Astrocyte (in vitro differentiated cells and primary cell): ENCODE data around the gene EFTUD2. TPM values are rescaled to one million over a fixed set of nuclear protein-coding genes. Genes with fewer than 3 reads are reported as not detected.

Experiments
- DNase-seq: peaks from one replicate; pipeline ENCODE4 v3.0.0-alpha.2; 2010; ENCODE audit warnings: low read depth
- FAIRE-seq: peaks from 2 replicates; lab custom pipeline; 2011; peaks lifted over from hg19 to GRCh38; lab: Jason Lieb, UNC
- H2AFZ ChIP-seq: 2 replicates; pipeline ENCODE4 v1.6.0; 2012; ENCODE audit warnings: low read depth, low read length, inconsistent platforms
- H3K27ac ChIP-seq: 2 replicates; pipeline ENCODE4 v1.5.1; 2011; ENCODE audit warnings: low read depth, low read length, inconsistent platforms
- H3K27me3 ChIP-seq: 2 replicates; pipeline ENCODE4 v1.6.0; 2011; ENCODE audit warnings: low read length, inconsistent platforms; ENCODE audit not compliant: insufficient read depth
- H3K36me3 ChIP-seq: 2 replicates; pipeline ENCODE4 v1.5.1; 2011; ENCODE audit warnings: low read length, inconsistent platforms; ENCODE audit not compliant: insufficient read depth
- H3K4me1 ChIP-seq: 2 replicates; pipeline ENCODE4 v1.5.1; 2011; ENCODE audit warnings: low read length, inconsistent platforms; ENCODE audit not compliant: insufficient read depth
- H3K4me2 ChIP-seq: 2 replicates; pipeline ENCODE4 v1.6.0; 2012; ENCODE audit warnings: low read length, inconsistent platforms
- H3K4me3 ChIP-seq: 2 replicates; pipeline ENCODE4 v1.5.1; 2011; ENCODE audit warnings: low read depth, mild to moderate bottlenecking, low read length, inconsistent platforms; ENCODE audit not compliant: insufficient read depth
- H3K79me2 ChIP-seq: 2 replicates; pipeline ENCODE4 v1.6.0; 2012; ENCODE audit warnings: mild to moderate bottlenecking, low read length, inconsistent platforms; ENCODE audit not compliant: insufficient read depth
- H3K9ac ChIP-seq: 2 replicates; pipeline ENCODE4 v1.6.0; 2012; ENCODE audit warnings: mild to moderate bottlenecking, low read length, inconsistent platforms
- H3K9me3 ChIP-seq: 2 replicates; pipeline ENCODE4 v1.5.1; 2012; ENCODE audit warnings: low read depth, mild to moderate bottlenecking, low read length, inconsistent platforms; ENCODE audit not compliant: insufficient read depth
- H4K20me1 ChIP-seq: 2 replicates; pipeline ENCODE4 v1.6.0; 2012; ENCODE audit warnings: low read length, inconsistent platforms; ENCODE audit not compliant: insufficient read depth
- H3K27ac Mint-ChIP-seq: one replicate; pipeline ENCODE4 v1.8.0; 2021; ENCODE audit warnings: mild to moderate bottlenecking, mixed read lengths; ENCODE audit not compliant: unreplicated experiment
- H3K27me3 Mint-ChIP-seq: one replicate; pipeline ENCODE4 v1.8.0; 2021; ENCODE audit warnings: low read depth, mixed read lengths; ENCODE audit not compliant: unreplicated experiment
- H3K36me3 Mint-ChIP-seq: one replicate; pipeline ENCODE4 v1.8.0; 2021; ENCODE audit warnings: low read depth, mixed read lengths; ENCODE audit not compliant: unreplicated experiment
- H3K4me1 Mint-ChIP-seq: one replicate; pipeline ENCODE4 v1.8.0; 2021; ENCODE audit warnings: low read depth, mixed read lengths; ENCODE audit not compliant: unreplicated experiment
- H3K4me3 Mint-ChIP-seq: one replicate; pipeline ENCODE4 v1.8.0; 2021; ENCODE audit warnings: mild to moderate bottlenecking, moderate library complexity, mixed read lengths; ENCODE audit not compliant: unreplicated experiment
- H3K9me3 Mint-ChIP-seq: one replicate; pipeline ENCODE4 v1.8.0; 2021; ENCODE audit warnings: mild to moderate bottlenecking, mixed read lengths; ENCODE audit not compliant: unreplicated experiment
- EZH2 ChIP-seq: IDR thresholded peaks from 2 replicates; pipeline ENCODE4 v1.6.1; 2012; ENCODE audit warnings: mild to moderate bottlenecking, low read length, inconsistent platforms; ENCODE audit not compliant: insufficient read depth
- total RNA-seq: library from RNA; stranded (reverse); gene quantifications from 2 replicates; pipeline ENCODE4 v1.2.1, GENCODE V29; 2021
- TF ChIP-seq, protein P1 (sequence below): IDR thresholded peaks from 2 replicates; pipeline ENCODE4 v1.5.1; 2011; ENCODE audit warnings: low read depth, mild to moderate bottlenecking, inconsistent platforms, low read length, moderate library complexity; ENCODE audit not compliant: insufficient read depth

EFTUD2 gene
- total RNA-seq, 1 donor from 2014 or later, result 129 TPM

DNA sequence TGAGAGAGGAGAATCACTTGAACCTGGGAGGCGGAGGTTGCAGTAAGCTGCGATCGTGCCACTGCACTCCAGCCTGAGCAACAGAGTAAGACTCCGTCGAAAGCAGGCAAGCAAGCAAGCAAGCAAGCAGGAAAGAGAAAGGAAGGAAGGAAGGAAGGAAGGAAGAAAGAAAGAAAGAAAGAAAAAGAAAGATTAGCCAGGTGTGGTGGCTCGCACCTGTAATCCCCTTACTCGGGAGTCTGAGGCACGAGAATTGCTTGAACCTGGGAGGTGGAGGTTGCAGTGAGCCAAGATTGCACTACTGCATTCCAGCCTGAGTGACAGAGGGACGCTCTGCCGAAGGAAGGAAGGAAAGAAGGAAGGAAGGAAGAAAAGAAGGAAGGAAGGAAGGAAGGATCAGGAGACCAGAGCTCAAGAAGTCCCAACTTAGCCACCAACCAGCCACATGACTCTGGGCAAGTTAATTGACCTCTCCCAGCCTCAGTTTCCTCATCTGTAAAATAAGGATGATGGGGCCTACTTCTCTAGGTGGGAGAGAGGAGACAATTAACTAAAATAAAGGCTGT, 9.6 kb upstream of the EFTUD2 start:
- Histone ChIP-seq H4K20me1 (no peaks in the 10 kb centered on the region), H3K9ac (peak overlapping the region; percentile 42), H2AFZ (no peak overlapping the region), H3K4me1 (peaks cover 33% of the 10 kb centered on the region), H3K27me3 (peaks cover 7% of the 10 kb centered on the region), H3K4me2 (peak overlapping the region; percentile 73), H3K79me2 (no peaks in the 10 kb centered on the region), H3K36me3 (no peaks in the 10 kb centered on the region), H3K9me3 (no peaks in the 10 kb centered on the region), H3K4me3 (no peak overlapping the region), H3K27ac (no peak overlapping the region)
- Mint-ChIP-seq H3K27me3 (peaks cover 28% of the 10 kb centered on the region), H3K9me3 (peaks cover 4% of the 10 kb centered on the region), H3K4me3 (no peak overlapping the region), H3K36me3 (peaks cover 2% of the 10 kb centered on the region), H3K4me1 (peaks cover 31% of the 10 kb centered on the region), H3K27ac (peak overlapping the region; percentile 37)
- no peak for TF ChIP-seq EZH2
- TF ChIP-seq, protein P1, sequence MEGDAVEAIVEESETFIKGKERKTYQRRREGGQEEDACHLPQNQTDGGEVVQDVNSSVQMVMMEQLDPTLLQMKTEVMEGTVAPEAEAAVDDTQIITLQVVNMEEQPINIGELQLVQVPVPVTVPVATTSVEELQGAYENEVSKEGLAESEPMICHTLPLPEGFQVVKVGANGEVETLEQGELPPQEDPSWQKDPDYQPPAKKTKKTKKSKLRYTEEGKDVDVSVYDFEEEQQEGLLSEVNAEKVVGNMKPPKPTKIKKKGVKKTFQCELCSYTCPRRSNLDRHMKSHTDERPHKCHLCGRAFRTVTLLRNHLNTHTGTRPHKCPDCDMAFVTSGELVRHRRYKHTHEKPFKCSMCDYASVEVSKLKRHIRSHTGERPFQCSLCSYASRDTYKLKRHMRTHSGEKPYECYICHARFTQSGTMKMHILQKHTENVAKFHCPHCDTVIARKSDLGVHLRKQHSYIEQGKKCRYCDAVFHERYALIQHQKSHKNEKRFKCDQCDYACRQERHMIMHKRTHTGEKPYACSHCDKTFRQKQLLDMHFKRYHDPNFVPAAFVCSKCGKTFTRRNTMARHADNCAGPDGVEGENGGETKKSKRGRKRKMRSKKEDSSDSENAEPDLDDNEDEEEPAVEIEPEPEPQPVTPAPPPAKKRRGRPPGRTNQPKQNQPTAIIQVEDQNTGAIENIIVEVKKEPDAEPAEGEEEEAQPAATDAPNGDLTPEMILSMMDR, result no peak
- DNase-seq (no peak), FAIRE-seq (peak; percentile 32)

DNA sequence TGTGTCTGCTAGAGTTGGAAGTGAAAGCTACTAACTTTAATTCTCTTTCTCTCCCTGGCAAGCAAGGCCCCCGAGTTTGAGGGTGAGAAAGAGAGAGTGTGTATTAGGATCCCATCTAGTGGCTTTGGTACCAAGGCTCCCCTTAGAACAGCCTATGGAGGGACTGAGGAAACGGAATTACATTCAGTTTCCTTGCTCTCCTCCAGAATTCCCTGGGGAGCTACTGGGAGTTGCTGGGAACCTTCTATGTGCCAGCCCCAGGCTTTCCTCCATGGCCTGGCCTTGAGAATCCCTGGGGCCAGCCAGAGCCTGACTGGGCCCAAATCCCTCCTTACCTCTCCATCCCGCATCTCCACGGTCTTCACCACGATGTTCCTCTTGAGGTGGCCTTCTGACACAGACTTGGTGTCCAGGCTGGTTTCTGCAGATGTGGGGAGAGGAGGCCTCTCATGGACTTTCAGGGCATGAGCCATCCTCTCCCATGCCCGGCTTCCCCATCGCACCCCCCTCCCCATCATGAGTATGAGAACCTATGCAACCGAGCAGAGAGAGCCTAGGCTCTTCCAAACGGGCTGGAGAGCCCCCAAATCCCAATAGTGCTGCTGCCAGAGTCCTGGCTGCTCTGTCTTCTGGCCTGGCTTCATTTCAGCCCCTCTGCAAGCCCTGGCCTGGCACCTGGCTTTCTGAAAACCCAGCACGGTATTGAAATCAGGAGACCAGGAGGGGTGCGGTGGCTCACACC, 8.7 kb upstream of the EFTUD2 start:
- no peak overlapping the region for H3K4me3 ChIP-seq
- DNase-seq (no peak), FAIRE-seq (no peak)
- H3K79me2 ChIP-seq, result no peaks in the 10 kb centered on the region
- no peak overlapping the region for H3K4me3 Mint-ChIP-seq
- TF ChIP-seq EZH2, result no peak
- TF ChIP-seq, protein P1, result no peak
- H3K4me2 ChIP-seq, result no peak overlapping the region
- peaks cover 31% of the 10 kb centered on the region for H3K4me1 Mint-ChIP-seq
- no peak overlapping the region for H3K27ac Mint-ChIP-seq
- peaks cover 22% of the 10 kb centered on the region for H3K27me3 Mint-ChIP-seq
- H3K4me1 ChIP-seq, result peaks cover 33% of the 10 kb centered on the region
- H3K9ac ChIP-seq, result no peak overlapping the region
- H3K27me3 ChIP-seq, result peaks cover 5% of the 10 kb centered on the region
- H2AFZ ChIP-seq, result no peak overlapping the region
- no peaks in the 10 kb centered on the region for H3K36me3 ChIP-seq
- H4K20me1 ChIP-seq, result no peaks in the 10 kb centered on the region
- H3K9me3 Mint-ChIP-seq, result peaks cover 4% of the 10 kb centered on the region
- no peaks in the 10 kb centered on the region for H3K9me3 ChIP-seq
- no peak overlapping the region for H3K27ac ChIP-seq
- H3K36me3 Mint-ChIP-seq, result peaks cover 4% of the 10 kb centered on the region
